Central memory CD4-positive, alpha-beta T cell (primary cell): ENCODE measurements around the gene PLEKHH2.
"Not testable (repeated sequence)": the region's sequence is repeated elsewhere in the genome, so short reads cannot be mapped to it uniquely, and the experiment has no call there.

Experiments
- DNase-seq: peaks from one replicate; pipeline ENCODE4 v3.0.0; 2022

PLEKHH2 gene

GRCh38 chr2:43718530-43719124 lies 81.6 kb downstream of the PLEKHH2 start:
- no peak for DNase-seq

DNA sequence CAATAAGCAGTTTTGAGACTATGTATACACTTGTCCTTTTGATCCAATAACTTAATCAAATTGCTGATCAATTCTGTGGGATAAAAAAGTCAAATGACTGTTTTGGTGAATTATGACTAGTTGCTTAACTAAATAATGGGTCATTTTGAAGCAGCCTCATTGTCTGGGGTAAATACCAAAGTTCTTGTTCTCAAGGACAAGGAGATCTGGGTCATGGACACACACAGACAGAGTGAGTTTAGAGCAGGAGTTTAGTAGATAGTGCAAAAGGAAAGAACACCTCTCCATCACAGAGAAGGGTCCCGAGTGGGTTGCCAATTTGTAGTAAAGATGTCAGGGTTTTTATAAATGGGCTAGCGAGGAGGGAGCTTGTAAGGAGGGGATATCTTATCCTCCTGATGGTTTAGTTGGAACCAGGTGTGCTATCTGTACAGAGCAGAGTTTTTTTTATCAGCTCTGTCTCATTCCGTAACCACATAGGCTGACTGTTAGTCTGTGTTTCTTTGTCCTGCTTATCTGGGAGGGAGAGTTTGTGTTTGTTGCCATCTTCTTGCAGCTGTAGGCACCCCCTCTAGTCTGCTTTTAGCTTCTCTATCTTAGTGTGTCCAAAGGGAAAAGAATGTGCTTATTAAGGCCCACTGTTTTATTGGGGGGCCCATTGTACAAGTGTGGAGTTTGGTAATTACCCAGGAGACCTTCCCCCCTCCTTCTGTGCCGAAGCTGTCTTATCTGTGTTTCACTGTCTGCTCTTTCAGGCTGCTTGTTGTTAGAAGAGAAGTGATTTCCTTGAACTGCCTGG lies 87.9 kb downstream of the PLEKHH2 start:
- no peak for DNase-seq

DNA sequence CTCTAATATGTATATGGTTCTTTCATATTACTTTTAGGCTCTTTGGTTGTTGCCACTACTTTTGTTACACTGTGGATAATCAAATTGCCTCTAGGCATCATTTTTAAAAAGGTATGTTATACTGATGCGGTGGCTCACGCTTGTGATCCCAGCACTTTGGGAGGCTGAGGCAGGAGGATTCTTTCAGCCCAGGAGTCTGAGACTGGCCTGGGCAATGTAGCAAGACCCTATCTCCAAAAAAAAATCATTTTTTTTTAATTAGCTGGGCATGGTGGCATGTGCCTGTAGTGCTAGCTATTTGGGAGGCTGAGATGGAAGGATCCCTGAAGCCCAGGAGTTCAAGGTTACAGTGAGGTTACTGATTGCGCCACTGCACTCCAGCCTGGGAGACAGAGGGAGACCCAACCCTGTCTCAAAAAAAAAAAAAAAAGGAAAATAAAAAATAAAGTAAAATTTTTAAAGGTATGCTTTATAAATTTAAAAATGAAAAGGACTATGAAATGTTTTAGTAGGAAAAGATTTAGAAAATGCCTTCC lies 88.7 kb downstream of the PLEKHH2 start:
- DNase-seq: no peak

DNA sequence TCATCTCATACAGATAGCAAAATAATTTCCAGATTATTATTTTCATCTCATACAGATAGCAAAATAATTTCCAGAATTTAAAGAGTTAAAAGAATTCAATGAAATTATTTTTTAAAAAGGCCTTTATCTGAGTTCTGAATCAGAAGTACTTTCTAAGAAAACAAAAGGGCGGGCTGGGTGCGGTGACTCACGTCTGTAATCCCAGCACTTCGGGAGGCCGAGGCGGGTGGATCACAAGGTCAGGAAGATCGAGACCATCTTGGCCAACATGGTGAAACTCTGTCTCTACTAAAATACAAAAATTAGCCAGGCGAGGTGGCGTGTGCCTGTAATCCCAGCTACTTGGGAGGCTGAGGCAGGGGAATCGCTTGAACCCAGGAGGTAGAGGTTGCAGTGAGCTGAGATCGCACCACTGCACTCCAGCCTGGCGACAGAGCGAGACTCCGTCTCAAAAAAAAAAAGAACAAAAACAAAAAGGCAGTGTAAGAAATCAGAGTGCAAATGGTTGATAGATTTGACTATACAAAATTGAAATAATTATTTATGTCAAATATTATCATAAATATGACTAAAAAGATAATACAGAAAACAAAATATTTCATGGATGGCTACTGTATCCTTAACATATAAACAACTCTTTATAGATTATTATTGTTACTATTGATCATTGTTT lies 90.0 kb downstream of the PLEKHH2 start:
- DNase-seq: not testable (repeated sequence)

DNA sequence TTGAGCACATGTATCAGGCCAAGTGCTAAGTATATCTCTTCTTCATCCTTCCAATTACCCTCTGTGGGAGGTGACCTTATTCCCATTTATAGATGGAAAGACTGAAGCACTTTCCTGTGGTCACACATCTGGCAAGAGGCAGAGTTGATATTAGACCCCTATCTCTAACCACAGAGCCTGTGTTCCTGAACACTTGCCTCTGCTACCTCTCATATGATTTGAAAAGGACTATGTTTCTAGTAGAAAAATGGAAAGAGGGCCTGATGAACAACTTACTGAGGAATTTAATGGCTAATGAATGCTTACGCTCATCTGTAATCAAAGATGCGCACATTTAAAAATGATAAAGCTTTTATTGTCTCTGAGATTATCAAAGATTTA lies 90.6 kb downstream of the PLEKHH2 start:
- DNase-seq: no peak

- no peak for DNase-seq
These were observed 92.6 kb downstream of the PLEKHH2 start for GRCh38 chr2:43729491-43730174.

DNA sequence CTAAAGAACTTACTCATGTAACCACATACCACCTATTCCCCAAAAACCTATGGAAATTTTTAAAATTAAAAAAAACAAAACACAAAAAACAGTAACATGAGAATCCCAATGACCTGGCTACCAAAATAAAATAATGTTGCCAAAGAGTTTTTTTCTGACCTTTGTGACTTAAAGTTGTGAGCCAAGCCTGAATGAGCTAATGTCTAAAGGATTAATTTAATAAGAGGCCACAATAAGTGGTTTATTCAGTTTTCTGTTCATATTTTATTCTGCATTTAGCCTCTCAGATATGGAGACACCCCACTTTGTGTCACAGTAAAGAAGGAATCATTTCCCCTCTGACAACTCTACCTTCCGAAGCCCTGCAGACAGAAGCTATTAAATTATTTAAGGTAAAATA lies 94.2 kb downstream of the PLEKHH2 start:
- DNase-seq: no peak

DNA sequence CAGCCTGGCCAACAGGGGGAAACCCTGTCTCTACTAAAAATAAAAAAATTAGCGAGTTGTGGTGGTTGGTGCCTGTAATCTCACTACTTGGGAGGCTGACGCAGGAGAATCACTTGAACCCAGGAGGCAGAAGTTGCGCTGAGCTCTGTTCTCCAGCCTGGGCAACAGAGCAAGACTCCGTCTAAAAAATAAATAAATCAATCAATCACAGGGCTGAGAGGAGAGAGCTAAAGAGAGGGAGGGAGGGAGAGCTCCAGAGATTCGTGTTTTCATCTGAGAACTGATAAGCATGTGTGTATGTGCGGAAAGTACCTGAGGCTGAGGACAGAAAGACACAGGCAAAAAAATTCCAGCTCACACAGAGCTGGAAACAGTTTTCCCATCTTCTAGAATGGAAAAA lies 99.6 kb downstream of the PLEKHH2 start:
- no peak for DNase-seq

DNA sequence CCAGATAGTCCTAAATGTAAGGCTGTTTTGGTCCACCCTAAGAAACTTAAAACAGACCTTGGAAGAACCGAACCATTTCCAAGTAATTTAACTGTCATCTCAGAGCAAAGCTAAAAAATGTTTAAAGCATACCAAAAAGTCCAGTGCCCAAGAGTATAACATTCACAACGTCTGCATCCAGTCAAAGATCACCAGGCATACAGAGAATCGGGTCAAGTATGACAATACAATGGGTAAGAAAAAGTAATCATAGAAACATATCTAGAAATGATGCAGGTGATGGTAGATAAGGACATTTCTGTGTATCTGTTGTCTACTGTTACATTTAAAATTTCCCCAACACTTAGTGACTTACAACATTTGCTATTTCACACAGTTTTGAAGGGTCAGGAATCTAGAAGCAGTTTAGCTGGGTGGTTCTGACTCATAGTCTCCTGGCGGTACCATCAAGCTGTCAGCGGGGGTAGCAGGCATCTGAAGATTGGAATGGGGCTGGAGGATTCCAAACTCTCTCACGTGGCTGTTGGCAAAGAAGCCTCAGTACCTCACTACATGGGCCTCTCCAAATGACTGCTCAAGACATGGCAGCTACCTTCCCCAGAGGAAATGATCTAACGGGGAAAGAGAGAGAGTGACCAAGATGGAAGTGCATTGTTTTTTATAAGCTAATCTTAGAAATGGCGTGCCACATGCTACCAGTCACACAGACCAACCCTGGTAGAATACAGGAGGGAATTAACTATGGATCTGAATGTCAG lies 100.2 kb downstream of the PLEKHH2 start:
- no peak for DNase-seq

- DNase-seq: no peak
These were observed 100.8 kb downstream of the PLEKHH2 start for GRCh38 chr2:43737855-43738254.

DNA sequence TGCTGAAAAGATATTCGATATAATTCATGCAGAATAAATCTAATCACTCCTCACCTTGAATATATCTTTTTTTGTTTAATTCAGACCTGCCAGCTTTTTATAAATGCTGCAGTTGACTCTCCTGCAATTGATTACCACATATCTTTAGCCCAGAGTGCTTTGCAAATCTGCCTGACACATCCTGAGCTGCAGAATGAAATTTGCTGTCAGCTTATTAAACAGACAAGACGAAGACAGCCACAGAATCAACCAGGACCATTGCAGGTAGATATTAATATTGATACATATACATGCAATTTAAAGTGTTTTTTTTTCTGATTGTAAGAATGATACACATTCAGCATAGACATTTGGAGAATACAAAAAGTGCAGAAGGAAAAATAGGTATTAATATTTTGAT lies 101.2 kb downstream of the PLEKHH2 start:
- no peak for DNase-seq

GRCh38 chr2:43743706-43744105 lies 106.6 kb downstream of the PLEKHH2 start:
- DNase-seq: no peak

GRCh38 chr2:43745457-43745856 lies 108.4 kb downstream of the PLEKHH2 start:
- no peak for DNase-seq

DNA sequence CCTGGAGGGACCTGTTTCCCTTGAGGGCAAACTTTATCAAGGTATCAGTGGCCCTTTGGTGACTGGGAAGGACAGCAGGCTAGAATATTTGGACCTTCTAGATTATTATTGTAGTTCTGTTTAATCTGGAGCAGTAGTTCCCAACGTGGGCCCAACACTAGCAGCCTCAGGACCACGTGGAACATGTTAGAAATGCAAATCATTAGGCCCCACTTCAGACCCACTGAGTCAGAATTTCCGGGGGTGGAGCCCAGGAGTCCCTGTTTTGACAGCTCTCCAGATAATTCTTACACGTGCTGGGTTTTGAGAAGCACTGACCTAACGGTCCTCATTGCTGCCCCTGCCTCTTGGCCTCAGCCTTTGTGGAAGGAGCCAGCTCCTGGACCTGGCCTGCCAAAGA lies 111.3 kb downstream of the PLEKHH2 start:
- no peak for DNase-seq

DNA sequence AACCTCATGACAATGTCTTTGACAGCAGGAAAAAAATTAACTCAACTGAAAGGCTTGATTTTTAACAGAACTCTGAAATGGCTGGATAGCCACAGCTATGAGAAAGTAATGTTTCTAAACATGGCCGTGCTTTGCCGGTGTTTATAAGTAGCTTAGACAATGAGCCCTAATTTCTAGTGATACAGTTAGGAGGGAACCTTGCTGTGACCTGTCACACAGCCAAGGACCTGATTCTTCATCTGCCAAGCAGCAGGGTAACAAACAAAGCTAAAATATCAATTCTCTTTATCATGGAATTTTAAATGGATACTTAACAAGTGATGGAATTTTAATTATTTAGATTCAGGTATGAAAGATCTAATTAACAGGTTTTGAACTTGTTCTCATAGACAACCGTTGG lies 112.5 kb downstream of the PLEKHH2 start:
- DNase-seq: no peak

- no peak for DNase-seq
These were observed 114.5 kb downstream of the PLEKHH2 start for GRCh38 chr2:43751476-43751990.

GRCh38 chr2:43752302-43752701 lies 115.2 kb downstream of the PLEKHH2 start:
- no peak for DNase-seq

DNA sequence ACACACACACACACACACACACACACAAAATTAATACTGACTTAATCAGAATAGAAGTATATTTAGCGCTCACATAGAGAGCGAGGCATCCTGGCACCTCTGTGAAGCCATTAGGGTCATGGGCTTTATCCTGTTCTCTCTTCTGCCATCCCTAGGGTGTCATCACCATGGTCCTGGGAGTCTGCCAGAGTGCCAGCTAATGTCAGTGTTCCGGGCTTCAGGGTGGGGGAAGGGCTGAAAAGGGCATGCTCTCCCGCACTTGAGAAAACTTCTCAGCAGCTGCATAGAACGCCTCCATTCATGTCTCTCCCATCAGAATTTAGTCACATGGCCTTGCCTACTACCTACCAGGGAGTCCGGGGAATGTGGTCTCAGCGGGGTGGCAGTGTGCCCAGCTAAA lies 117.1 kb downstream of the PLEKHH2 start:
- DNase-seq: no peak

- DNase-seq: no peak
These were observed 121.7 kb downstream of the PLEKHH2 start for GRCh38 chr2:43758739-43759138.

DNA sequence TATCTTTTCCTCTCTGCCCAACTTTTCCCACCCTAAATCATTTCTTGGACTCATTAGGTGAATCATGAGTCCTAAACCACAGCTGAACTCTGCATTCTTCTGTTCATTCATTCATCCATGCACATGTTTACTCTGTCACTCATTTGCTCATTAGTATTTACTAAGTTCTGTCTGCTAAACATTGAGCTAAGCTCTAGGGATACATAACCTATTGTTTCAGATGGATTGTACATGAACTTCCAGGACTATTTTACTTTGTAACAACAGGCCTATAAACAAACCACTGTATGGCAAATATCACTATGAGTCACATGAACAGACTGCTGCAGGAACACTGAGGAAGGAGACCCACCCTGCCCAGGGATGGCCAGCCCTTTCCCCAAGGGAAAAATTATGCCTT lies 122.1 kb downstream of the PLEKHH2 start:
- no peak for DNase-seq

DNA sequence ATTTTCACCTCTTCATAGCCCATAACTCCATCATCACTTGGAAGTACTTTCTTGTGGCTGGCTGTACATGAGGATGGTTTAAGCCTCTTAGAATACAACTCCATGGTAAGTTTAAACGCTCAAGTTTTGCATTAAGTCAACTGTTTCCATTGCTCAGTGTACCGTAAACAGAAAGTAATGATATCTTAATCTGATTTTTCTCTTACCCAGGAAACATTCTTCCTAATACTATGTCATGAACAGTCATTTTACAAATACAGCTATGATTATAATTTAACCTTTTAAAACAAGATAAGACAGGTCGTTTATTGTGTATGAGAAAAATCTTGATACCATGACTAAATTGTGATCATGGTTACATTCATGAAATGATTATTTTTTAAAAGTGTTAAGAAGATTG lies 125.2 kb downstream of the PLEKHH2 start:
- no peak for DNase-seq

DNA sequence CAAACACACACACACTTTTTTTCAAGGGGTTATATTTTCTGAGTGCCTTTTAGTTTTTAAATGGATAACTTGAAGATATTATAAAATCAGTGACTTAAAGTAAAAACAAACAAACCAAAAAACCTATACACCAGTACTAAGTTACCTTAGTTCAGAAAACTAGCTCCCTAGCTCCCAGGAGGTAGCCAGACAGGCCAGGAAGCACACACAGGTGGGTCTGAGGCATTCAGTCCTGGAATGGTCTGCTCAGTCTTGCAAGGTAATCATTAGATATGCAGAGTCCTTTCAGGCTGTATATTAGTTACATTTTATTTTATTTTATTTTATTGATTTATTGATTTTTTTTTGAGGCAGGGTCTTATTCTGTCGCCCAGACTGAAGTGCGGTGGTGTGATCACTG lies 126.0 kb downstream of the PLEKHH2 start:
- DNase-seq: no peak
